ENCODE data around the gene MLH1.

MLH1 gene

DNA sequence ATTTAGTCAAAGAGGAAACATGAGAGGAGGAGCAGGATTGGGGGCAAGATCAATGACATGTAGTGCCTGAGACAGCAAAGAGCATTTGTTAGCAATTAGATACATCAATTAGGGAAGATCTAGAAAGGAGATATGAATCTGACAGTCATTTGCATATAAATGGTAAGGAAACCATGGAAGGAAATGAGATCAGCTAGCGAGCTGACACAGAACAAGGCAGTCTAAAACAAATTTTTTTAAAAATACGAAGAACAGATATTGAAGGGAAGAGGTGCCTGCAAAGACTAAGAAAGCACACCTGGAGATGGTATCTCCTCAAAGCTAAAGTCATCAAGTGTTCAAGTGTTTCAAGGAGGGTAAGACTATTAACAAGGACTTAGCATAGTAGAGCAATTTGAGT, 5.0 kb upstream of the MLH1 start:
- DNase-seq, result no peak

DNA sequence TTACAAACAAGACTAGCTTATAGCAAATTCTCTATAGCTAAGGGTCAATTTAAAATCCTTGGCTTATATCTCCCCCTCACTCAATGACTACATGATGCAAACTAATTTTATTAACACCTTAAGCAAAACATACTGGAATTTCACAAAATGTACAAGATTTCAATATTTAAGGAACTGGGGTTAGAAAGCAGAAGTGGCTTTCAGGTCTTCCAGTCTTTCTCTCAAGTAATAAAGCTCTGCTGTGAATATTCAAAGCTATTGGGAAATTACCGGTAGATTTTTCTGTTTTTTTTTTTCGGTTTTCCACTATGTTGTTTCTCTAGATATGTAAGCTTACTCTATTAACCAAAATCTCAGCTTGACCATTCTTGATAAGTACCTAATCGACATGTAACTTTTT, 4.3 kb upstream of the MLH1 start:
- DNase-seq, result no peak

DNA sequence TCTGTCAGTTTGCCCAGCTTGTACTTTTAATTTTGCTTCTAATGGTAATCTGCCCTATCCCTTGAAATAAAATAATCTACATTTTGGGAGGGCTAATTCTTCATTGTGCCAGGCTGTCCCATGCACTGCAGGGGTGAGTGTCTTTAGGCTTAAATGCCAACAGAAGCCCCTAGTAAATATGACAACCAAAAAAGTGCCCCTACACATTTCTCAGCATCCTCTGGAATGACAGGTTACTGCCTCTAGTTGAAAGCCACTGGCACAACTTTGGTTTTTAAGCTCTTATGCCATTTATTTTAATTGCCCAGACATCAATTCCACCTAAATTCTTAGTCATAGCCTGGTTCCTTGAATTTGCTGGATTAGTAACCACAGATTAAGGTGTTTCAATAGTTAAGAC, 3.8 kb upstream of the MLH1 start:
- DNase-seq, result no peak

DNA sequence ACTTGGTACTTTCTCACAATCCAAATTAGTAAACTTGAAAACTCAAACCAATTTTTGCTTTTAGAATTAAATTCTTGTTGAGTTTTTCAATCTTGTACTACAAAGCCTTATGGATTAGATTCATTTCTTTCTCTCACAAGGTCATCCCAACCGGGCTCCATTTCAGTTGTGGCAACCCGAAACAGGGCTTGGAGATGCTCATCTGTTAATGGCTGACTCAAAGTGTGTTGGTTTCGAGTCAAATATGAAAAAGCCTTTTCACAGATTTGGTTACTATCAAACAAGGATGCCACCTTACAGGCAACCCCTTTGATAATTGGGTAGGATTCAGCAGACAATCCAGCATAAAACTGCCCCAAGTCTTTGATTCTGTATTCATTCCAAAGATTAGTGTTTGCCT, 2.2 kb upstream of the MLH1 start:
- no peak for DNase-seq

DNA sequence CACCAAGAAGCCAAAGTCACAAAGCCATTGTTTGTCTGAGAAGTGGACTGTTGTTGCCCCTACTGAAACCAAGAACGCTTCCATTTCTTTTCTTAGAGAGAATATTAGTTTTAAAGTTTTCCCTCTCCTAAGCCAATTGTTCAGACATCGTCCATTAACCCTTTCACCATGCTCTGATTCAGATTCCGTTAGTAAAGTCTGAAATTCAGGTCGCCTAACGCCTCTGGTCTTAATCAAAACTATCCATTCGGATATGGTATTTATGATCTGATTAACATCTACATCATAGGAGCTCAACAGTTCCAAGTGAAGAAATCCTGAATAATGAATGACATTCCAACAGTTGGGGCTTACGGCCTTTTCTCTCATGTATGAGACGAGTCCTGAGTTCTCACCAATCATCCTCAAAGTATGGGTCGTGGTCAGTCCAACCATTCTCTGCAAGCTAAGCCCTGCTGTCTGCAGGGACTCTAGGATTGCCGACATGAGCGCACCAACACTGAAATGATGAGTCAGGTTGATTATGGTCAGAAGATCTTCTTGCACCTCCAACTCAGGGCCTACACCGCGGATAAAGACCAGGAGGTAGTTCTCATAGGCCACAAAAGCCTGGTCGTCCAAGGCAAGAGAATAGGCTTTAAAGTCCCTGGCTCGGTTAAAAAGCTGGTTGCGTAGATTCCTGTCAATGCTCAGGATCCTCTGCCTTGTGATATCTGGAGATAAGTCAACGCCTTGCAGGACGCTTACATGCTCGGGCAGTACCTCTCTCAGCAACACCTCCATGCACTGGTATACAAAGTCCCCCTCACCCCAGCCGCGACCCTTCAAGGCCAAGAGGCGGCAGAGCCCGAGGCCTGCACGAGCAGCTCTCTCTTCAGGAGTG, 1.2 kb upstream of the MLH1 start:
- DNase-seq, result no peak

DNA sequence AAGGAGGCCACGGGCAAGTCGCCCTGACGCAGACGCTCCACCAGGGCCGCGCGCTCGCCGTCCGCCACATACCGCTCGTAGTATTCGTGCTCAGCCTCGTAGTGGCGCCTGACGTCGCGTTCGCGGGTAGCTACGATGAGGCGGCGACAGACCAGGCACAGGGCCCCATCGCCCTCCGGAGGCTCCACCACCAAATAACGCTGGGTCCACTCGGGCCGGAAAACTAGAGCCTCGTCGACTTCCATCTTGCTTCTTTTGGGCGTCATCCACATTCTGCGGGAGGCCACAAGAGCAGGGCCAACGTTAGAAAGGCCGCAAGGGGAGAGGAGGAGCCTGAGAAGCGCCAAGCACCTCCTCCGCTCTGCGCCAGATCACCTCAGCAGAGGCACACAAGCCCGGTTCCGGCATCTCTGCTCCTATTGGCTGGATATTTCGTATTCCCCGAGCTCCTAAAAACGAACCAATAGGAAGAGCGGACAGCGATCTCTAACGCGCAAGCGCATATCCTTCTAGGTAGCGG, 452 bp upstream of the MLH1 start, which contains the start of gene EPM2AIP1:
Gene EPM2AIP1 (minus strand): TSS at position 326 of the 520 bp plus-strand sequence. CDS start 54 bp downstream, at position 272.
- DNase-seq, result peak; percentile 92

DNA sequence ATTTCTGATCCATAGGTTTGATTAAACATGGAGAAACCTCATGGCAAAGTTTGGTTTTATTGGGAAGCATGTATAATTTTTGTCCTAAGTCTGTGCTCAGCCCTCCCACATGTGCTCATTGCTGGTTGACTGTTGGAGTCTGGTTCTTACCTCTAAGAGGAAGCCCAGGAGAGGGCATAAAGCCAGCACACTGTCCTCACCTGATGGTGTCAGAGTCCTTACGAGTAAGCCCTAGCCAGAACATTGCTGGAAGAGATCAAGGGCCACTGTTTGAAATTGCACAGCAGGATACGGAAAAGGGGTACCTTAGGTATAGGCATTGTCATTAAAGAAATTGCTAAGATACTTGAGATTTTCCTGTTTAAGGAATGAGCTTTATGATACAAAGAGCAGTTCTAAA, 21.3 kb downstream of the MLH1 start:
- DNase-seq, result no peak

DNA sequence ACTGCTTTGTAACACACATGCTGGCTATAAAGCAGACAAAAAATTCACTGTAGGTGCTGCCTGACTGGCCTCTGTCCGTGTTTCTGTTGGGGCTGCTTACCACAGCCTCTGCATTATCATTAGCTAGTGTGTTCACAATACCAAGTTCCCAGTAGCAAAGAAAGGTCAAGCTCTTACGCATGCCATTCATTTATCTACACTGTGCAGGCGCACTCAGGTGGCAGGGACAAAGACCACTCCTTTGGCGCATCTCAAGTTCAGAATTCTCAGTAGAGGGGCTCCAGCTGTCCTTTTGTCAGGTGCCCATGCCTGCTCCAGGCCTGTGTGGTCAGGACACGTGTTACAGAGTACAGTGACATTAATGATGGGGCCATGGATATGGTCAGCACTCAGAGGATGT, 22.3 kb downstream of the MLH1 start:
- no peak for DNase-seq

DNA sequence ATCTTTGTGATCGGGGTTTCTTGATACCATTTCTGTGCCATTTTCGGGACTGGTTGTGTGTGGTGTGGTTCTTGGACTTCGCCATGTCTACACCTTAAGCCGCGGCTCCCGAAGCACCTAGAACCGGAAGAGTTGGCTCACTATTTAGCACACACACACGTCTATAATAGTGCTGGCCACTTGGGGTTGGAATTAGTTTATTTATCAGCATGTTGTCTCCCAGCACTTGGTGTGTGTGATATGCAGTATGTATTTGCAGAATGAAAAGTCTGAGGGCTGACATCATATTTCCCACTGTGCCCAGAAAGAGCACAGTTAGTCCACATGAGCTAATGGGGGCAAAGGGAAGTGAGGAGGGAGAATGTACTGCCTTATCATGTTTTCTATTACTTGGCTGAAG, 23.6 kb downstream of the MLH1 start:
- DNase-seq, result no peak

DNA sequence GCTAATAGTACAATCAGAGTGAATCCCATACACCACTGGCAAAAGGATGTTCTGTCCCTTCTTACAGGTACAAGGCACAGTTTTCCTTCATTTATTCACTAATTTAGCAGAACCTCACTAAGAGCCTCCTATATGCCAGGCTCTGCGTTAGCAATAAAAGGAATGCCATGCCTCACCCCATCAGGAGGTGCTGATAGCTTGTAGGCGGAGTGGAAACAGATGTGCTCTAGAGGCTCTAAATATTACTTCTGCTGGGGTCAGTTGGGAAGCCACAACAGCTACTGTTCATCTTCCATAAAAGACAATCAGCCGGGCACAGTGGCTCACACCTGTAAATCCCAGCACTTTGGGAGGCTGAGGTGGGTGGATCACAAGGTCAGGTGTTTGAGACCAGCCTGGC, 24.4 kb downstream of the MLH1 start:
- DNase-seq, result no peak

DNA sequence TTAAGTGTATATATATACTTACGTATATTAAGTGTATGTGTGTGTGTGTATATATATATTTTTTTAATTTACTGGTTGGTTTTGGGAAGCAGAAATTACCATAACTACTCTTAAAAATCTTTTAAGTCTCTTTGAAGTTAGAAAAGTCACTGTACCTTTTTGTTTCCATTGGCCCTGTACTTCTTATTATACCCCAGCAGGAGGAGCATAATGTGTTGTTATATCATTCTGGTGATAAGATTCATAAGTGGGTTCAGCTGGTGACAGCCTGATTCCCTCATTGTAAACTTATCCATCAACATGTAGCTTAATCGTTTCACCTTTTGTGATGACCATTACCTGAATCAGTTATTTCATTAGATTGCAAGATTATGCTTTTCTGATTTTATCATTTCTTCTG, 30.8 kb downstream of the MLH1 start:
- DNase-seq, result no peak

DNA sequence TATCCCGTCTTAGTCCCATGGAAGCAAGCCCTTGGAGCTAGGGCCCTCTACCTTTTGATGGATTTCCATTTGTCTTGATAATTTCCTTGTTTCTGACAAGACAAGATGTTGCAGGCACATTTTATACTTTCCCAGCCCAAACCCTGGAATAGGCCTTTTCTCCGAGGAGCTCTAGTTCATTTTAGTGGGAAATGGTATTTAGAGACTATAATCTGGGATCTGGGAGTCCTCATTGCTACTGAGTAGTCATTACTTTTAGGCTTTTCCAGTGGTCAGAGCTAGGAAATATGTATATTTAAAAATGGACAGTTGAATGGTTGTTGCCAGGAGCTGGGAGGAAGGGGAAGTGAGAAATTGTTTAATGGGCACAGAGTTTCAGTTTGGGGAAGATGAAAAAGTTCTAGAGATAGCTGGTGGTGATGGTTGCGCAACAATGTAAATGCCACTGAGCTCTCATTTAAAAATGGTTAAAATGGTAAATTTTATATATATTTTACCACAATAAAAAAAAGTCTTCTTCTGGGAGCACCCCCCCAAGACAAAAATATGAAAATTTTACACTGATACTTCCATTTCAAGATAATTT, 31.6 kb downstream of the MLH1 start:
- no peak for DNase-seq

DNA sequence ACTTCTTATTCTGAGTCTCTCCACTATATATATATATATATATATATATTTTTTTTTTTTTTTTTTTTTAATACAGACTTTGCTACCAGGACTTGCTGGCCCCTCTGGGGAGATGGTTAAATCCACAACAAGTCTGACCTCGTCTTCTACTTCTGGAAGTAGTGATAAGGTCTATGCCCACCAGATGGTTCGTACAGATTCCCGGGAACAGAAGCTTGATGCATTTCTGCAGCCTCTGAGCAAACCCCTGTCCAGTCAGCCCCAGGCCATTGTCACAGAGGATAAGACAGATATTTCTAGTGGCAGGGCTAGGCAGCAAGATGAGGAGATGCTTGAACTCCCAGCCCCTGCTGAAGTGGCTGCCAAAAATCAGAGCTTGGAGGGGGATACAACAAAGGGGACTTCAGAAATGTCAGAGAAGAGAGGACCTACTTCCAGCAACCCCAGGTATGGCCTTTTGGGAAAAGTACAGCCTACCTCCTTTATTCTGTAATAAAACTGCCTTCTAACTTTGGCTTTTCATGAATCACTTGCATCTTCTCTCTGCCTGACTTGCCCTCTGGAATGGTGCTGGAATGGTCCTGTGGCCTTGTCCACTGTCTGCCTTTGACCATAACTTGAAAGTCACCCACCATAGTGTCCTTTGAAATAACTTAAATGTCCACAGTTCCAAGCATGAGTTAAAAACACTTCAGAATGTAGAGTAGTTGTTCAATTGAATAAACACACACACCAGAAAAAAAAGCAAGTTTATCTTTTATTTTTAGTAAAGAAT, 32.4 kb downstream of the MLH1 start:
- DNase-seq, result no peak

DNA sequence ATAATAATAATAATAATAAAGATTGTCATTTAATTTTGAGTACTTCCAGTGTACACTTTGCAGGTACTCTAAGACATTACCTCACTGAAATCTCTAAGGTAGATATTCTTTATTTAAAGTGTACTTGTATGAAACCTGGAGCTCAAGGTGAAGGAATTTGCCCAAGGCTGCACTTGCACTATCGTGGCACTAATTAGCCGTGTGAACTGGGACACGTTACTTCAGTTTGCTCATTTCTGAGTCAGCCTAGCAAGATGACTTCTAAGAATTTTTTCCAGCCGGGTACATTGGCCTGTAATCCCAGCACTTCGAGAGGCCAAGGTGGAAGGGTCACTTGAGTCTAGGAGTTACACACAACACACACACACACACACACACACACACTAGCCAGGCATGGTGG, 33.5 kb downstream of the MLH1 start:
- no peak for DNase-seq

DNA sequence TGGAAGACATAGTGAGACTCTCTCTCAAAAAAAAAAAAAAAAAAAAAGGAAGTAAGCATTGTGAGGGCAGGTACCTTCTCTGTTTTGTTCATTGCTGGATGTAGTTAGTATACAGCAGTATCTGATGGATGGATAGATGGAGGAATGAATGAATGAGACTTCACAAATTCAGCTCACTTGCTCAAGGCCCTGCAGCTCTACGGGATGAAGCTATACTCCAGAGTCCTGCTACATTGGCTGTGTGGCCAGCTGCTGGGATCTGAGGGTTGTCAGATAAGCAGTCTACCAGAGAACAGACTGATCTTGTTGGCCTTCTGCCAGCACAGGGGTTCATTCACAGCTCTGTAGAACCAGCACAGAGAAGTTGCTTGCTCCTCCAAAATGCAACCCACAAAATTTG, 35.0 kb downstream of the MLH1 start:
- no peak for DNase-seq

DNA sequence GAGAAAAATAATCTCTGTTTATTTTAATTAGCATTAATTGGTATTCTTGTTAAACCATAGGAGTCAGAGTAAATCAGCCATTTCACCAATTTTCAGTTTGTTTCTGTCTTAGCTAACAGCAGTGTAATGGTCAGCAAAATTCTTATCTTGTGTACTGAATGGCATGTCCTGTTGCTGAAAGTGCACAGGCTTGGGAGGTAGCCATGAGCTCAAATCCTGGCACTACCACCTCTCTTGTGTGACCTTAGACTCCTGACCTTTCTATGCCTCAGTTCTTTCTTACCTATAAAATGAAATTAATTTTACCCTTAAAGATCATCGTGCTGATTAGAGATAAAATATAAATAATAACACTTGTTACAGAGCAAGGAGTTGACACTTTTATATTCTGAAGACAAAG, 35.8 kb downstream of the MLH1 start:
- DNase-seq, result no peak

DNA sequence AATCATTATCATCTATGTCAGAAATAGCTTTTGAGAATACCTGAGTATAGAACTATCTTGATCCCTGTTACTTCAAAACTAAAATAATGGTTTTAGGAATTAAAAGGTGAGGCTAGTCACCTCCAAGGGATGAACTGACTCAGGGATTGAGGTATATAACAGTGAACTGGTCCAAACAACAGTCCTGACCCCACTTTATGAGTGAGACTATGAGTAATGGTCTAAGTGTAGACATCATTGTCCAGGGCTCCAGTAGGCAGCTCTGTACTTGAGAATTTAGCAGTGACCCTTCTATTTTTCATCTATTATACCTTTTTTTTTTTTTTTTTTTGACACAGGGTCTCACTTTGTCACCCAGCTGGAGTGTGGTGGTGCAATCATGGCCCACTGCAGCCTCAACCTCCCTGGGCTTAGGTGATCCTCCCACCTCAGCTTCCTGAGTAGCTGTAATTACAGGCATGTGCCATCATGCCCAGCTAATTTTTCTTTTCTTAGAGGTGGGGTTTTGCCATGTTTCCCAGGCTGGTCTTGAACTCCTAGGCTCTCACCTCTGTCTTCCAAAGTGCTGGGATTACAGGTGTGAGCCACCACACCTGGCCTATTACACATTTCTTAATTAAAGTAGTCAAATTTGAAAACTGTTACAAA, 36.3 kb downstream of the MLH1 start:
- DNase-seq, result no peak

DNA sequence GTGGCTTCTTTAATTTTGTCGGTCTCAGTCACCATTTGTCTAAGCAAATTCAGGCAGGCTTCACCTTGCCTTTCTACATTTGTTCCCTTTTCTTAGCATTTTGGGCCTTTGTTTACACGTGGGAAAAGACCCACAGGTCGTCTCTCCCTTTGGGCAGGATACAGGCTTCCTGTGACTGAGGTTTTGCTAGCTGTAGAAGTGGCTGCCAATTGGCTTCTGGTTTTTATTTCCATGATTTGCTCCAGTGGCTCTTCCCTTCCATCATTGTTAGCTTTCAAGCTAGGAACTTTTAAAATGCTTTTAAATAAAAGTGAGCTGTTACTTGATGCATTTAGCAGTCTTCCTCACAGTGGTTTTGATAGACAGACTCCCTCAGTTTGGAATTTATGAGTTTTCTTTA, 37.3 kb downstream of the MLH1 start:
- DNase-seq, result no peak

DNA sequence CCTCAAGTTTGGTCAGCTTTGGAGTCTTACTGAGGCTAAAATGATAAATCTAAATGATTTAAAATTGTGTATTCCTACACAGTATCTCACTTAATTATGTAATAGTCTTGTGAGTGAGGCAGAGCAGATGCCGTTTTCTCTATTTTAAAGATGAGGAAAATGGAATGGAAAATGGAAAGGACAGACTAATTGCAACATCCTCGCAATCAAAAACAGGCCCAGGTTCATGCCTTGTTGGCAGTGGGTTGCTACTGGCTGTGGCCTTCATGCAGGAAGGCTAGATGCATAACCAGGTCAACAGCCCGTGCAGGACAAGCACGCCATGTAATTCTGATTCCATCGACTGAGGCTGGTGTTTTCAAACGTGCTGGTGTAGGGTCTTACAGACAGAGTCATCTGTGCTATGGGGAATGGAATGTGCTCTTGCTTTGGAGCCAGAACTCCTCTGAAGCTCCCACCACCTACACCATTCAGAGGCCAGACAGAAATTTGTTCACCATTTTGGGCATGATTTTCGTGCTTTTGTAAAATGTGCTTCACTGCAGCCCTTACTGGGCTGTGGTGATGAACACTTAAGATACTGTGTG, 37.9 kb downstream of the MLH1 start:
- DNase-seq, result no peak

DNA sequence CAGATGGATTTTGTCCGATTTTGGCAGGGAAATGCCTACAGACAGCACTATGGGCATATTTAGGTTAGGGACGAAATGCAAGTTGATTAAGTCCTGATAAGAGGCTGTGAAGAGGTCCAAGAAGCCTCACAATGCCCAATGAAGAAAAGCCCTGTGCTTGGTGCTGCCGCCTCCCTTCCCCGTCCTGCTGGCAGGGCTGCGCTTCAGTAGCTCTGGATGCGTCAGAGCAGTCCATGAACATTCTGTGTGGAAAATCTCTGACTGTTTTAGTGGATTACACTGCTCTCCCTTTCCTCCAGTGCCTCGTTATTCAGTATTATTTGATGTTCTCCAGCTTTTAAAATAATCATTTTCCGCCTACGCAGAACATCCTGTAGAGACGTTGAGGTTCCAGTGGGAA, 39.6 kb downstream of the MLH1 start:
- DNase-seq, result no peak

DNA sequence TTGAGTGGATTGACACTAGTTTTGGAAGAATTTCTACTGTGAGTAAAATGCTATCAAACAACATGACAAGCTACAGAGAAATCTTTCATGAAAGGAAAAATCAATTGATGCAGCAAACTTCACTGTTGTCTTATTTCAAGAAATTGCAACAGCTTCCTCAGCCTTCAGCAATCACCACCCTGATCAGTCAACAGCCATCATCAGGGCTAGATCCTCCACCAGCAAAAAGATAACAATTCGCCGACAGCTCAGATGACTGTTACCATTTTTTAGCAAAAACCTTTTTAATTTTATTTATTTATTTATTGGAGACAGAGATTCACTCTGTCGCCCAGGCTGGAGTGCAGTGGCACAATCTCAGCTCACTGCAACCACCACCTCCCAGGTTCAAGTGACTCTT, 44.0 kb downstream of the MLH1 start:
- no peak for DNase-seq

DNA sequence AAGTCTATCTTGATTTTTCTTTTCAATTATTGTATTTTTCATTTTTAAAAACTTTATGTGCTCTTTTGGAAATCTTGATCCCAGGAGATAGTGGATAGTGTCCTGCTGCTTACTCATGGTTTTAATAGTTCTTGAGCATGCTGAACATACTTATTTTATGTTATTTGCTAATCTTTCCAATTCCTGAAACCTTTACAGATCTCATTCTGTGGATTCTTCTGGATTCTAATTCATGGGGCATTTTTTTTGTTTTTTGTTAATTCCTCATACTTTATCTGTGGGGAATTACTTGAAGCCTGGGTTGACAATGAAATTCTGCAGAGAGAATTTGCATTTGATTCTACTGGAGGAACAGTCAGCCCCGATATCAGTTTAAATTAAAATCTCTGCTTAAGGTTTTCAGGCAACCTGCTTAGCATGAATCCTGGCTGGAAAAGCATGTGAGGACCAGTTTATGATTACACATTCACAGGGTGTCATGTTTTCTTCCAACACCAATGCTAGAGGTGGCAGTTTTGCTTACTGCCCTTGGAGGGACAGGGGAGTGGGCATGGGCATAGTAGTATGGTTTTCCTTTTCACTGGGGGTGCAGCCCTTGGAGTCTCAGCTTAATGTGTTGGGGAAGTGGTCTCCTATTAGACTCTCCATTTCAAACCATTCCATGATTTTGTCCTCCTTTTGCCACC, 46.0 kb downstream of the MLH1 start:
- DNase-seq, result no peak

Data from activated CD8-positive, alpha-beta memory T cell treated with anti-CD3 and anti-CD28 coated beads for 24 hours (primary cell).